Tibial artery (tissue), 4 donors: Measurements from ENCODE around the gene HSPA1B.

Source experiments
- DNase-seq, 2 donors: peaks; one replicate each; pipeline ENCODE4 v3.0.0-alpha.2; 2019
- H3K27ac ChIP-seq, 2 donors: fragments of 200-600 bp; sonication (generic) in 1 of 2; 1 replicate in 1 of 2; 2 replicates in 1 of 2; pipeline ENCODE4 v1.5.1; 2018 to 2019; ENCODE audit warnings: mild to moderate bottlenecking in 1 of 2
- H3K27me3 ChIP-seq, 2 donors: fragments of 200-600 bp; sonication (generic) in 1 of 2; one replicate each; pipeline versions ENCODE4 v1.5.1 to v1.6.0; 2016 to 2019
- H3K36me3 ChIP-seq, 3 donors: fragments of 200-600 bp; sonication (generic) in 2 of 3; one replicate each; pipeline ENCODE4 v1.5.1; 2016 to 2019; ENCODE audit warnings: mild to moderate bottlenecking in 2 of 3
- H3K4me1 ChIP-seq, 4 donors: fragments of 200-600 bp; sonication (generic) in 2 of 4; 1 replicate in 3 of 4; 2 replicates in 1 of 4; pipeline ENCODE4 v1.5.1; 2016 to 2019
- H3K4me3 ChIP-seq, 2 donors: fragments of 200-600 bp; sonication (generic) in 1 of 2; 1 replicate in 1 of 2; 2 replicates in 1 of 2; pipeline ENCODE4 v1.5.1; 2018 to 2019; ENCODE audit warnings: mild to moderate bottlenecking in 2 of 2
- H3K9me3 ChIP-seq, 3 donors: fragments of 200-600 bp; sonication (generic) in 1 of 3; one replicate each; pipeline ENCODE4 v1.5.1; 2016 to 2019
- CTCF ChIP-seq, 2 experiments: fragments of 200-600 bp in 1 of 2; fragments of 450-650 bp in 1 of 2; IDR thresholded peaks; one replicate each; pipeline ENCODE4 v1.5.1; 2017 to 2019; ENCODE audit warnings: antibody characterized with exemption in 2 of 2, mild to moderate bottlenecking in 1 of 2, moderate library complexity in 1 of 2
- intact Hi-C: fragments of 100-400 bp; cut with DNase I; formaldehyde crosslinking; loops from one replicate; pipeline ENCODE4 v1.15.0; 2023; ENCODE audit warnings: low total_unique reads

HSPA1B gene

DNA sequence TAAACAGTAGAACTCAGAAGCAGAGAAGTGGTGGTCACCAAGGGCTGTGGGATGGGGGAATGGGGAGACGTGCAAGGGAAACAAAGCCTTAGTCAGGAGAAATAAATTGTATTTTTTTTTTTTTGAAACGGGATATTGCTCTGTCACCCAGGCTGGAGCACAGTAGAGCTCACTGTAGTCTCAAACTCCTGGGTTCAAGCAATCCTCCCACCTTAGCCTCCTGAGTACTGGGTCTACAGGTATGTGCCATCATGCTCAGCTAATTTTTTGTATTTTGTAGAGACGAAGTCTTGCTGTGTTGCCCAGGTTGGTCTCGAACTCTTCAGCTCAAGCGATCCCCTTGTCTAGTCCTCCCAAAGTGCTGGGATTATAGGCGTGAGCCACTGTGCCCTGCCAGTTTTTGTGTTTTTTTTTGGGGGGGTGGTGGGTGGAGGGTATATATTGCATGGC lies 3.4 kb downstream of the HSPA1B start:
- no peak for TF ChIP-seq CTCF (IDR thresholded peaks at IDR 0.05)
- H3K27ac ChIP-seq = peak overlapping the region; percentile 76 to 88
- intact Hi-C loops = loop anchor here (5.0 to 10.0 kb wide), 2 partner anchors 106 to 154 kb away; partner anchors contain the start of genes DDAH2, LY6G6C and MPIG6B
- no peaks in the 10 kb centered on the region for H3K36me3 ChIP-seq
- no peak for DNase-seq
- no peaks in the 10 kb centered on the region for H3K9me3 ChIP-seq
- no peaks in the 10 kb centered on the region for H3K27me3 ChIP-seq
- peak overlapping the region; percentile 62 to 77 for H3K4me3 ChIP-seq
- peaks cover 0 to 36% (median 33%) of the 10 kb centered on the region in 4 donors for H3K4me1 ChIP-seq

DNA sequence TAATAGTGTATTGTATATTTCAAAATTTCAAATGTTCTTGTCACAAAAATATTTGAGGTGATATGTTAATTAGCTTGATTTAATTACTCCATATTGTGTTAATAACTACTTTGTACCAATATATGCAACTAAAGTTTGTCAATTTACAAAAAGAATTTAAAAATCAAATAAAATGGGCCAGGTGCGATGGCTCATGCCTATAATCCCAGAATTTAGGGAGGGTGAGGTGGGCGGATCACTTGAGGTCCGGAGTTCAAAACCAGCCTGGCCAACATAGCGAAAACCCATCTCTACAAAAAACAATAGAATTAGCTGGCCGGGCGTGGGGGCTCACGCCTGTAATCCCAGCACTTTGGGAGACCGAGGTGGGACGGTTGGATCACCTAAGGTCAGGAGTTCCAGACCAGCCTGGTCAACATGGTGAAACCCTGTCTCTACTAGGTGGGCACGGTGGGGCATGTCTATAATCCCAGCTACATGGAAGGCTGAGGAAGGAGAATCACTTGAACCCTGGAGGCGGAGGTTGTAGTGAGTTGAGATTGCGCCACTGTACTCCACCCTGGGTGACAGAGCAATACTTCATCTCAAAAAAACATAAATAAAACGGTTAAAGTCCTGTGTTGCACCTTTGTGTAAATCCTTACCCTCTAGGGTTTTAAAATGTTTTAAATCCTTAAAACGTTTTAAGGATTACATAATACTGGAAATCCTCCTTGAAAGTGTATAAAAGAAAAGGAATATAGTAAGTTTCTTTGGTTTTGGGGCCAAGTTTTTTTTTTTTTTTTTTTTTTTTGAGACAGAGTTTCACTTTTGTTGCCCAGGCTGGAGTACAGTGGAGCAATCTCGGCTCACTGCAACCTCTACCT lies 4.0 kb downstream of the HSPA1B start:
- Histone ChIP-seq H3K9me3 (no peaks in the 10 kb centered on the region), H3K27ac (peak overlapping the region; percentile 88), H3K36me3 (peaks cover 0 to under 1% (median 0%) of the 10 kb centered on the region in 3 donors), H3K4me1 (peaks cover 0 to 36% (median 33%) of the 10 kb centered on the region in 4 donors), H3K4me3 (peak overlapping the region in 1 of 2 donors; percentile 62), H3K27me3 (no peaks in the 10 kb centered on the region)
- intact Hi-C loops = loop anchor here (5.0 to 10.0 kb wide), 2 partner anchors 107 to 154 kb away; partner anchors contain the start of genes DDAH2, LY6G6C and MPIG6B
- DNase-seq = no peak
- TF ChIP-seq CTCF (IDR thresholded peaks at IDR 0.05) = no peak

GRCh38 chr6:31834367-31835250 lies 7.1 kb downstream of the HSPA1B start:
- no peak for TF ChIP-seq CTCF (IDR thresholded peaks at IDR 0.05)
- Histone ChIP-seq H3K36me3 (peaks cover 26 to 29% (median 28%) of the 10 kb centered on the region in 3 donors), H3K27me3 (no peaks in the 10 kb centered on the region), H3K4me1 (peaks cover 0 to 58% (median 52%) of the 10 kb centered on the region in 4 donors), H3K9me3 (no peaks in the 10 kb centered on the region), H3K4me3 (peak overlapping the region; percentile 70 to 88), H3K27ac (peak overlapping the region; percentile 87 to 88)
- DNase-seq = peak; percentile 86 to 93
- intact Hi-C loops = loop anchor here (5.0 to 10.0 kb wide), 3 partner anchors 110 to 167 kb away; partner anchors contain the start of genes CSNK2B, DDAH2, LY6G5B and LY6G6C

- Histone ChIP-seq H3K9me3 (no peaks in the 10 kb centered on the region), H3K4me1 (peaks cover 0 to 51% (median 48%) of the 10 kb centered on the region in 4 donors), H3K27ac (peak overlapping the region; percentile 87 to 88), H3K27me3 (no peaks in the 10 kb centered on the region), H3K36me3 (peaks cover 40 to 42% (median 41%) of the 10 kb centered on the region in 3 donors), H3K4me3 (peak overlapping the region; percentile 70 to 88)
- DNase-seq = no peak
- no peak for TF ChIP-seq CTCF (IDR thresholded peaks at IDR 0.05)
- intact Hi-C loops = loop anchor here (5.0 to 10.0 kb wide), 2 partner anchors 111 to 169 kb away; partner anchors contain the start of genes CSNK2B, DDAH2, LY6G5B and LY6G6C
These were observed 8.5 kb downstream of the HSPA1B start for GRCh38 chr6:31836047-31836473.
